Activated CD4-positive, CD25-positive, alpha-beta regulatory T cell (primary cell): ENCODE results near the gene BCL2L1.
"Not testable (repeated sequence)": the region's sequence is repeated elsewhere in the genome, so short reads cannot be mapped to it uniquely, and the experiment has no call there.

Source experiments
- DNase-seq, 4 experiments: peaks; one replicate each; lab custom pipeline; 2025; lab: John Stamatoyannopoulos, UW

The BCL2L1 gene

DNA sequence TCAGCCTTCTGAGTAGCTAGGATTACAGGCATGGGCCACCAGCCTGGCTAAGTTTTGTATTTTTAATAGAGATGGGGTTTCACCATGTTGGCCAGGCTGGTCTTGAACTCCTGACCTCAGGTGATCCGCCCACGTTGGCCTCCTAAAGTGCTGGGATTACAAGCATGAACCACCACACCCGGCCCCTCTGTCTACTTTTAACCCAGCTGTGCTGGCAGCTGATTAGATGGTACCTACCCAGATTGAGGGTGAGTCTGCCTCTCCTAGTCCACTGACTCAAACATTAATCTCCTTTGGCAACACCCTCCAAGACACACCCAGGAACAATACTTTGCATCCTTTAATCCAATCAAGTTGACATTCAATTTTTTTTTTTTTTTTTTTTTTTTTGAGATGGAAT is 74.6 kb downstream of the BCL2L1 start:
- DNase-seq, result not testable (repeated sequence)

DNA sequence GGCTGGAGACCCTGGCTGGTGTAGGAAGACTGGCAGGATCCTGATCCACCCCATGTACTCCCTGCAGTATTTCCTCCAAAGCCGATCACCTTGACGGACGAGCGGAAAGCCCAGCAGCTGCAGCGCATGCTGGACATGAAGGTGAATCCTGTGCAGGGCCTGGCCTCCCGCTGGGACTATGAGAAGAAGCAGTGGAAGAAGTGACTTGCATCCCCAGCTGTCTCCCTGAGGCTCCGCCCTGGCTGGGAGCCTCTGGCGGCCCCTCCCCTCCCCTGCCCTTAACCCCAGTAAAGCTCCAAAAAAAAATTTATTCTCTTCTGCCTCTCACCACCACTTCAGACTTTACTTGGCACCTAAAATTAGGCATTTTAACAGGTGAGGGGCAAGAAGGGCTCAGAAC is 78.0 kb downstream of the BCL2L1 start:
- DNase-seq, result no peak

DNA sequence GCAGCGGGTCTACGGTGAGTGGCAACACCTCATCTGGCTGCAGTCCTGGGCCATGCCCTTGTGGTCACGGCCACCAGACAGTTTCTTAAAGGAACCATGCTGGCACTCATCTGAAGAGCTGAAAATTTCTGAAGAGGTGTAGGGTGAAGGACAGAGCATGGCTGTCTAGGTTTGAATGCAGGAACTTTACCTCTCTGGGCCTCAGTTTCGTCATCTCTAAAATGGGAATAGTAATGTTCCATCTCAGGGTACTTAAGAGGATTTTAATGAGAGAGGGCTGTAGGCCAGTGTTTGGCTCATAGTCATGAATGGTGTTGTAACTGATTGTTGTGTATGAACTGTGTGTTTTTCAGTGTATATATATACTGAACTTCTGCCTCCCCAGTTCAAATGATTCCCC is 79.1 kb downstream of the BCL2L1 start:
- DNase-seq, result no peak

DNA sequence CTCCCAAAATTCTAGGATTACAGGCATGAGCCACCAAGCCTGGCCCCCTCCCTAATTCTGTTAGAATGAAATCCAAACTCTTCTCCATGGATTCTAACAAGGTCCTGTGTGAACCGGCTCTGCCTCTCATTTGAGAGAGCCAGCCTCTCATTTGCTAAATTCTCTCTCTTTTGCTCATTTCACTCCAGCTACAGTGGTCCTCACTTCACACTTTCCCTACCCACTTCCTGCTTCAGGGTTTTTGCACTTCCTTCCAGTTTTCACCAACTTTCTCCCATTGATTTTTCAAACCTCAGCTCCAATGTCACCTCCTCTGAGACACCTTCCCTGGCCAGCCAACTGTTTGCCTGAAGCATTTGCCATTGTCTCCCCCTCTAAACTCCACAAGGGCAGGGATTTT is 79.8 kb downstream of the BCL2L1 start:
- no peak for DNase-seq

DNA sequence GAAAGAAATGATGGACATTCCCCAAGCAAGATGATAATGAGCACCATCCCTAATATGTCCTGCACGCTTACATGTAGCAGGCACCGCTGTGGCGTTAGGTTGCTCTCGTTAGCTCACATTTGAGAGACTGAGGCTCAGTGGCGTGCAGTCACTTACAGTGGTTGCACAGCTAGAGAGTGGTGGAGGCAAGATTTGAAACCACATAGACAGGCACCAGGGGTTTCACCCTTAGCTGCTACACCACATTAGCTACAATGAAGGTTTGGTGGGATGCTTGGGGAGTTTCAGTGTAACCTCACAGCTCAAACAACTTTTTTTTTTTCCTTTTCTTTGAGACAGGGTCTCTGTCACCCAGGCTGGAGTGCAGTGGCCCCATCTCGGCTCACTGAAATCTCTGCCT is 81.3 kb downstream of the BCL2L1 start:
- no peak for DNase-seq

DNA sequence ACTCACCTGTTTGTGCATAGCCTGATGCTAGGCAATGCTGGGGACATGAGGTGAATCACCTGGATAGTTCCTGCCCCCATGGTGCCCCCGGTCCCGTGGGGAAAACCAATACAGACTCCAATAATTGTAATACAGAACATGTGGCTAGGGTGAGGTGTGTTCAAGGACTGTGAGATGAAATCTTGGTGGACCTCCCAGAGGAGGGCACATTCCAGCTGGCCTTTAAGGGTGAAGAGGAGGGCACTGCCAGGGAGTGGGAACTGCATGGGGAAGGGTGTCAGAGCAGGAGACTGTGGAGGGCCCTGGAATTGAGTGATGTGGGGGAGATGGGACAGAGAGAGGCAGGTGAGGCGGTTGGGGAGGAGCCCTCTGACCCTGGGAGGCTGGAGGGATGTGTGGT is 82.4 kb downstream of the BCL2L1 start:
- DNase-seq, result no peak

DNA sequence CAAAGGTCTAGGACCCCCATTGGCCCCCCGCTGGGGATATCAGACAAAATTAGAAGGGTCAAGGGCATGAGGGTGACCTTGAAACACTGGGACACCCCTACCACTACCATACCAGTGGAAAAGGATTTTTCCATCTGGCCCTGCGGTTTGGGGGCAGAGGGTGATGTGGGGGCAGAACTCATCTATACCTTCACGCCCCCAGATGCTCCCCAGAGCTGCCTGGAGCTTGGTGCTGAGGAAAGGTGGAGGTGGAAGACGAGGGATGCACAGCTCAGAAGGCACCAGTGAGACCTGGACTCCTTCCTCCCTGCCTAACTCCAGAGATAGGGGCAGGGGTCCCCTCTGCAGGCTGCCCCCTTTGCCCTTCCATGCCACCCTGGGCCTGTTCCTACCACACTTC is 83.9 kb downstream of the BCL2L1 start:
- DNase-seq, result no peak

DNA sequence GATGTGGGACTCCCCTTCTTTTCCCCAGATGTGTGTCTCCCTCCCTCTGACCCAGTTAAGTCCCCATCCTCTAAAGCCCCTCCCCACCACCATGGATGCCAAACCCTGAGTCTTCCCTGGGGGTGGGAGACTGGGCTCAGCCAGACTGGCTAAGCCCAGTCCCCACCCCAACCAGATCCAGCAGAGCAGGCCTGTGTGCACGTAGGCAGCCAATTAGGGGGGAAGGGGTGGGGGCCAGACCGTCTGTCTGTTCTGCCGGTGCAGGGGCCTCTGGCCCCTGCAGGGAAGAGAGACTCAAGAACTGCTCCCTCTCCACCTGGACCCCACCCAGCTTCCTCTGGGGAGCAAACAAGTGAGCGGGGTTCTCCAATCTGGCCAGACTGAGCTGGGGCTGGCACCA is 84.4 kb downstream of the BCL2L1 start:
- DNase-seq, result no peak

DNA sequence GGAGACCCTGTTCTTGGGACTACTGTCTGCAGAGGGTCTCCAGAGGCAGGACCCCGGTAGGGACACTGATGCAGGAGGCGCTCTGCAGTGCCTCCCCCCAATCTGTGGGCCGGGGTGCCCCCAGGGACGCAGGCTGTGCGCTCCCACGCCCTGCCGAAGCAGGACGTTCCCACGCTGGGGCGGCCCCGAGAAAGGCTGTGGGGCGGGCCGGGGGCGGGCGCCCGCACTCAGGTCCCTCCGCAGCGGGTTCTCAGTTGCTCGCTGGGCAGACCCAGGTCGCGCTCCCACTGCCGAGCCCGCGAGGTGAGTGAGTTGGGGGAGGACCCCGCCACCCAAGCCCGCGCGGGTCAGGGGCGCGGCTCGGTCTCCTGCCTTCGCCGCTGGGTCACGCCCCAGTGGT is 85.0 kb downstream of the BCL2L1 start, which contains the start of gene COX4I2:
Gene COX4I2 (plus strand): TSS at position 253 of the 400 bp plus-strand sequence. CDS start 1,106 bp downstream, outside the sequence.
- no peak for DNase-seq

DNA sequence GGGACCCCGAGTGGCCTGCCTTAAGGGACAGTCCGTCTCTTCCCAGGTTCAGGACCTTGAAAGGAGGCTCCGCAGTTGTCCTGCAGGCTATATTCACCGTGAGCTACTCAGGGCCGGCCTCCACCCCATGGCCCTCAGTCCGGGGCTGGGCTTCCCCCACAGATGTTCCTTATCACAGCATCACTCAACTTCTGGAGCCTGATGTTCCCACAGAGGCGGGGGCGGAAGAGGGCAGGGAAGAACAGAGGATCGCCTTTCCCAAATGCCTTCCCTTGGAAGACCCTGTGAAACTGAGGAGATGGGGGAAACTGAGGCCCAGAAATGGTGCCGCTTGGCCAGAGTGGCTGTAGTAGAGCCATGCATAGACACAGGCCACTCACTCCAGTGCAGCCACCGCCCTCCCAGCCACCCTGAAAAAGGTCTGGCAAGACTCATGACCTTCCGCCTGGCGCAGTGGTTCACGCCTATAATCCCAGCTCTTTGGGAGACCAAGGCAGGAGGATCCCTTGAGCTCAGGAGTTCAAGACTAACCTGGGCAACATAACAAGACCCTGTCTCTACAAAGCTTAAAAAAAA is 89.2 kb downstream of the BCL2L1 start:
- no peak for DNase-seq

DNA sequence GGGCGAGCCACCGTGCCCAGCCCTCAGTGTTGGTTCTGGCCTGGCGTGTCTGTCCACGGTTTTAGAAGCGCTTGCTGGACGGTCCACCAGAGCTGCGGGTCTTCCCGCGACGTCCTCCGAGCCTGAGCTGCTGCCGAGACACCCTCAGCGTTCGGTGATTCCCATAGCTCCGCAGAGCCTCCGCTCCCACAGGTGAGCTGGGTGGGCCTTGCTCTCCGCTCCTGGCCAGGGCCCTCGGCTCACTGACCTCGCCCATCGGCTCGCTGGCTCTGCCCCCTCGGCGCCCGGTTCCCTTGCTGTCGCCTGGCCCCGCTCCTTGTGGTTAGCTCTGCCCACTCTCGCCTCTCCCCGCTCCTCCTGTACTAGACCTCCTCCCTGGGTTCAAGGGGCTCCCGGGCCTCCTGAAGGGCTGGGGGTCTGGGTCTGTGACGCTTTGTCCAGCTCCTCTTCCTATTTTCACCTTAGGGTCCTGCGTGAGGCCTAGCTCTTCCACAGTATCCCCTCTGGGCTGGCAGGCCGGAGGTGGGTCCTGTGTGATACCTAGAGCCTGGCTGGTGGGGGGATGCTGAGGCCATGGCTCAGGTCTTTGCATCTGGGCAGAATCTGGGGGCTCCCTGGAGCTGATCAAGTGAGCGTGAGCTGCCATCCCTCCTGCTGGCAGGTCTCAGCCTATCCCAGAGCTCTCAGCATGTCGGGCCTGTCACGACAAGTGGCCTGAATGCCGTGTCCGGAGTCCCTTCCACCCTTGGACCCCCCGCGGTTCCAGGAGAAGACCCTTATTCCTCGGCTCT is 89.9 kb downstream of the BCL2L1 start:
- DNase-seq, result no peak

DNA sequence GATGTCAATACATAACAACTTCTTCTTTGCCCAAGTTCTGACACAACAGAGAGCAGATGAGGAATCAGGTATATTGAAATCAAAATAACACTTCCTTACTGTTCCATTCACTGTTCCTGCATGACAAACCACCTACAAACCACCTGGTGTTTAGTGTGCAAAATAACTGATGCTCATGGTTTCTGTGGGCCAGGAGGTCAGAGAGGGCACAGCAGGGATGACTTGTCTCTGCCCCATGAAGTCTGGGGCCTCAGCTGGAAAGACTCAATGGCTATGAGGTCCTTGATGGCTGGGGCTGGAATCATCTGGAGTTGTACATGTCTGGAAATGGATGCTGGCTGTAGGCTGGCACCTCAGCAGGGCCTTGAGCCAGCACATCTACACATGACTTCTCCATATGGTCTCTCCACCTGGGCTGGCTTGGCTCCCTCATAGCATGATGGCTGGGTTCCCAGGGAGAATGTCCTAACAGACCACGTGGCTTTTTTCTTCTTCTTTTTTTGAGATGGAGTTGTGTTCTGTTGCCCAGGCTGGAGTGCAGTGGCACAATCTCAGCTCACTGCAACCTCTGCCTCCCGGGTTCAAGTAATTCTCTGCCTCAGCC is 92.4 kb downstream of the BCL2L1 start:
- DNase-seq, result no peak

DNA sequence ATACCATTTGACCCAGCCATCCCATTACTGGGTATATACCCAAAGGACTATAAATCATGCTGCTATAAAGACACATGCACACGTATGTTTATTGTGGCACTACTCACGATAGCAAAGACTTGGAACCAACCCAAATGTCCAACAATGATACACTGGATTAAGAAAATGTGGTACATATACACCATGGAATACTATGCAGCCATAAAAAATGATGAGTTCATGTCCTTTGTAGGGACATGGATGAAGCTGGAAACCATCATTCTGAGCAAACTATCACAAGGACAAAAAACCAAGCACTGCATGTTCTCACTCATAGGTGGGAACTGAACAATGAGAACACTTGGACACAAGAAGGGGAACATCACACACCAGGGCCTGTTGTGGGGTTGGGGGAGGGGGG is 94.6 kb downstream of the BCL2L1 start:
- not testable (repeated sequence) for DNase-seq

DNA sequence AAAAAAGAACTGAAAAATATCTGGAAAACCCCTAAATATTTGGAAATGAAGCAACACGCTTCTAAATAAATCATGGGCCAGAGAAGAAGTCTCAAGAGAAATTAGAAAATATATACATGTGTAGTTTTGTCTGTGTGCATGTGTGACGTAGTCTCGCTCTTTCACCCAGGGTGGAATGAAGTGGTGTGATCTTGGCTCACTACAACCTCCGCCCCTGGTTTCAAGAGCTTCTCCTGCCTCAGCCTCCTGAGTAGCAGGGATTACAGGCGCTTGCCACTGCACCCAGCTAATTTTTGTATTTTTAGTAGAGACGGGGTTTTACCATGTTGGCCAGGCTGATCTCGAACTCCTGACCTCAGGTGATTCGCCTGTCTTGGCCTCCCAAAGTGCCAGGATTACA is 96.1 kb downstream of the BCL2L1 start:
- not testable (repeated sequence) for DNase-seq

DNA sequence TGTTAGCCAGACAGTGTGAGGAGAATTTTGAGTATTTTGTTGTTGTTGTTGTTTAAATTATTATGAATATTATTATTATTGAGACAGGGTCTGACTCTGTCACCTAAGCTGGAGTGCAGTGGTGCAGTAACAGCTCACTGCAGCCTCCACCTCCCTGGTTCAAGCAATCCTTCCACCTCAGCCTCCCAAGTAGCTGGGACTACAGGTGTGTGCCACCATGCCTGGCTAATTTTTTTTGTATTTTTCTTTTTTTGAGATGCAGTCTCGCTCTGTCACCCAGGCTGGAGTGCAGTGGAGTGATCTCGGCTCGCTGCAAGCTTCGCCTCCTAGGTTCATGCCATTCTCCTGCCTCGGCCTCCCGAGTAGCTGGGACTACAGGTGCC is 99.6 kb downstream of the BCL2L1 start:
- not testable (repeated sequence) for DNase-seq

DNA sequence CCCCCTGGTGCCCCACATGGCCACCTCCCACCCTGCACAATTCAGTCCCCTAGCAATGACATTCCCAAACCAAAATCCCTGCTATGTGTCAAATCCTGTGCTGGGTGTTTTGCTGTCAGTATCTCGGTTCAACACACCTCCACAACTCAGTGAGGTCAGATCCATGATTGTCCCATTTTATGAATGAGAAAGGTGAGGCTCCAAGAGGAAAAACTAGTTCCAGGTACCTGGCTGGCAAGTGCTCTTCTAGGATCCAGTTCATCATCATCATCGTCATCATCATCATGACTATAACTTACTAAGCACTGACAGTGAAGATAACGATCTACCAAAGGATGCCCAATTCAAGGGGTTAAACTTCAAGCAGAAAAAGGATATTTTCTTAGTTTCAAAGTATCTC is 102.4 kb downstream of the BCL2L1 start:
- no peak for DNase-seq

DNA sequence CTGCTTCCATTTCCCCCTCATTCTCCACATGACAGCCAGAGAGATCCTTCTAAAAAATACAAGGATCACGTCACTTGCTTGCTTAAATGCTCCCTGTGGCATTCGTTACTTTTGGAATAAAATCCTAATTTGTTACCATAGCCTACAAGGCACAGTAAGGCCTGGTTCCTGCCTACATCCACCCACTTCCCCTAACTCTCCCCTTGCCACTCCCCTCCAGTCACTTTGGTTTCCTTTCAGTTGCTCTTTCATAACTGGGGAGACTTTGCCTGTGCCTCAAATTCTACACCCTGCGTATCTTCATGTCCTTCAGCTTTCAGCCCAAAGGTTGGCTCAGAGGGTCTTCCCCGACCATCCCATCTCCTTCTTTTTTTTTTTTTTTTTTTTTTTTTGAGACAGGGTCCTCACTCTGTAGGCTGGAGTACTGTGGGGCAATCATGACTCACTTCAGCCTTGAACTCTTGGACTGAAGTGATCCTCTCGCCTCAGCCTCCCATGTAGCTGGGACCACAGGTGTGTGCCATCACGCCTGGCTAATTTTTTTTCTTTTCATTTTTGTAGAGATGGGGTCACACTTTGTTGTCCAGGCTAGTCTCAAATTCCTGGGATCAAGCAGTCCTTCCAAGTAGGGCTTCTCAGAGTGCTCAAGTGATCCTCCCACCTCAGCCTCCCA is 105.1 kb downstream of the BCL2L1 start:
- no peak for DNase-seq

DNA sequence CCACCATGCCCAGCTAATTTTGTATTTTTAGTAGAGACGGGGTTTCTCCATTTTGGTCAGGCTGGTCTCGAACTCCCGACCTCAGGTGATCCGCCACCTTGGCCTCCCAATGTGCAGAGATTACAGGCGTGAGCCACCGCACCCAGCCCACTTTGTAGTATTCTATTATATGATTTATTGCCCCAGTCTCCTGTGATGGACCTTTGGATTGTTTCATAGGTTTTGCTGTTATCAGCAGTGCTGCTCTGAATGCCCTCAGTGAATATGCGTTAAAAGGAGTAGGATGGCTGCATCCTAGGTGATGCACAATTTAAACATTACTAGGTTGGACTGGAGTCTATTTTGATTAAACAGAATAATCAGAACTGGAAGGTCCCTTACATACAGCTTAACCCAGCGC is 107.3 kb downstream of the BCL2L1 start:
- no peak for DNase-seq
